ENCODE results near the gene TMEM184B.

- TF ChIP-seq CTCF (conservative IDR thresholded peaks at IDR 0.05) (no peak), ZFX (IDR thresholded peaks at IDR 0.05) (no peak)
These were observed 23.5 kb downstream of the TMEM184B start for GRCh38 chr22:38249301-38249700.
